HEK293T (cell line): Measurements from ENCODE around the gene ABHD18.
A peak's percentile ranks its signal among the peaks of the same experiment; 100 is the strongest.

ENCODE experiments used
- BHLHE40 ChIP-seq: fragments of 450-650 bp; IDR thresholded peaks from 2 replicates; pipeline ENCODE4 v1.6.1; 2016; ENCODE audit warnings: mild to moderate bottlenecking, moderate library complexity, borderline replicate concordance
- CTBP1 ChIP-seq: fragments of 450-650 bp; IDR thresholded peaks from 2 replicates; pipeline ENCODE4 v1.6.1; 2016; ENCODE audit warnings: borderline replicate concordance
- FOXA1 ChIP-seq: fragments of 450-650 bp; IDR thresholded peaks from 2 replicates; pipeline ENCODE4 v1.6.1; 2016; ENCODE audit warnings: mild to moderate bottlenecking
- FOXK2 ChIP-seq: fragments of 450-650 bp; IDR thresholded peaks from 2 replicates; pipeline ENCODE4 v1.6.1; 2016; ENCODE audit warnings: mild to moderate bottlenecking
- FOXM1 ChIP-seq: fragments of 450-650 bp; IDR thresholded peaks from 2 replicates; pipeline ENCODE4 v1.6.1; 2017; ENCODE audit warnings: mild to moderate bottlenecking, borderline replicate concordance
- HDGF ChIP-seq: fragments of 450-650 bp; IDR thresholded peaks from 2 replicates; pipeline ENCODE4 v1.6.1; 2017; ENCODE audit warnings: antibody characterized with exemption, borderline replicate concordance
- L3MBTL2 ChIP-seq: fragments of 450-650 bp; conservative IDR thresholded peaks from 2 replicates; pipeline ENCODE4 v1.6.1; 2016; ENCODE audit warnings: mild to moderate bottlenecking
- LEF1 ChIP-seq: fragments of 450-650 bp; IDR thresholded peaks from 2 replicates; pipeline ENCODE4 v1.6.1; 2017; ENCODE audit warnings: mild to moderate bottlenecking, borderline replicate concordance
- SP1 ChIP-seq: fragments of 450-650 bp; IDR thresholded peaks from 2 replicates; pipeline ENCODE4 v1.6.1; 2017
- SUZ12 ChIP-seq: fragments of 450-650 bp; IDR thresholded peaks from 2 replicates; pipeline ENCODE4 v1.6.1; 2016; ENCODE audit warnings: mild to moderate bottlenecking
- TARDBP ChIP-seq: fragments of 450-650 bp; IDR thresholded peaks from 2 replicates; pipeline ENCODE4 v1.6.1; 2016
- ZNF384 ChIP-seq: fragments of 450-650 bp; IDR thresholded peaks from 2 replicates; pipeline ENCODE4 v1.6.1; 2016
- TF ChIP-seq, protein P1 (sequence below): fragments of 450-650 bp; IDR thresholded peaks from 2 replicates; pipeline ENCODE4 v1.6.1; 2016

- TF ChIP-seq L3MBTL2 (peak; percentile 70; the same call in 1 of the 2 replicates), SP1 (no peak), FOXM1 (peak; percentile 39), ZNF384 (no peak), CTBP1 (no peak), HDGF (no peak), FOXA1 (no peak), SUZ12 (no peak), BHLHE40 (no peak), TARDBP (no peak), LEF1 (peak; percentile 87; the same call in 1 of the 2 replicates), FOXK2 (no peak)
- TF ChIP-seq, protein P1, sequence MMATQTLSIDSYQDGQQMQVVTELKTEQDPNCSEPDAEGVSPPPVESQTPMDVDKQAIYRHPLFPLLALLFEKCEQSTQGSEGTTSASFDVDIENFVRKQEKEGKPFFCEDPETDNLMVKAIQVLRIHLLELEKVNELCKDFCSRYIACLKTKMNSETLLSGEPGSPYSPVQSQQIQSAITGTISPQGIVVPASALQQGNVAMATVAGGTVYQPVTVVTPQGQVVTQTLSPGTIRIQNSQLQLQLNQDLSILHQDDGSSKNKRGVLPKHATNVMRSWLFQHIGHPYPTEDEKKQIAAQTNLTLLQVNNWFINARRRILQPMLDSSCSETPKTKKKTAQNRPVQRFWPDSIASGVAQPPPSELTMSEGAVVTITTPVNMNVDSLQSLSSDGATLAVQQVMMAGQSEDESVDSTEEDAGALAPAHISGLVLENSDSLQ: peak; percentile 23; the same call in 1 of the 2 replicates
These were observed 95.7 kb downstream of the ABHD18 start, which contains the start of gene LARP1B for GRCh38 chr4:128060699-128061565.
